HEK293T (cell line): ENCODE results near the gene CDC16.

Source experiments
- BHLHE40 ChIP-seq: fragments of 450-650 bp; IDR thresholded peaks from 2 replicates; pipeline ENCODE4 v1.6.1; 2016; ENCODE audit warnings: mild to moderate bottlenecking, moderate library complexity, borderline replicate concordance
- SUZ12 ChIP-seq: fragments of 450-650 bp; IDR thresholded peaks from 2 replicates; pipeline ENCODE4 v1.6.1; 2016; ENCODE audit warnings: mild to moderate bottlenecking

GRCh38 chr13:114284680-114285079, 50.0 kb downstream of the CDC16 start:
- TF ChIP-seq BHLHE40 (no peak), SUZ12 (no peak)
